ENCODE measurements around the gene C12orf76. TPM values are rescaled to one million over a fixed set of nuclear protein-coding genes. Genes with fewer than 3 reads are reported as not detected.
A peak's percentile ranks its signal among the peaks of the same experiment; 100 is the strongest.

Gene C12orf76
- total and polyA plus RNA-seq, 2 of the 13 experiments (the other 11 are each of a cell fraction or from before 2014, with no cell fraction given) = 15.8 to 38.4 TPM

- peak; percentile 83; the same call in 1 of the 2 replicates for TF ChIP-seq TP53 (CRISPR knock-in tag; conservative IDR thresholded peaks at IDR 0.05)
- peak; percentile 86 for TF ChIP-seq SRY (CRISPR knock-in tag; IDR thresholded peaks at IDR 0.05)
- TF ChIP-seq SAP130 (CRISPR knock-in tag; IDR thresholded peaks at IDR 0.05; ENCODE audit: low read depth) = peak; percentile 85
- peak in 1 of 2 experiments; percentile 53; a peak in 1 of 4 replicates for TF ChIP-seq KLF16 (CRISPR knock-in tag; IDR thresholded peaks at IDR 0.05)
- no peak for TF ChIP-seq PTBP1 (IDR thresholded peaks at IDR 0.05; ENCODE audit: low read depth, low read length, poor library complexity, severe bottlenecking)
- no peak for TF ChIP-seq ZMAT5 (CRISPR knock-in tag; IDR thresholded peaks at IDR 0.05; ENCODE audit: borderline replicate concordance, low read depth)
- TF ChIP-seq ZNF17 (CRISPR knock-in tag; IDR thresholded peaks at IDR 0.05) = no peak
- TF ChIP-seq ZNF879 (CRISPR knock-in tag; IDR thresholded peaks at IDR 0.05) = peak; percentile 75; the same call in 1 of the 2 replicates
- TF ChIP-seq RXRA (CRISPR knock-in tag; IDR thresholded peaks at IDR 0.05) = peak; percentile 56; the same call in 1 of the 2 replicates
- TF ChIP-seq THAP8 (CRISPR knock-in tag; IDR thresholded peaks at IDR 0.05; ENCODE audit: borderline replicate concordance) = no peak
- peak; percentile 92 for TF ChIP-seq CCDC6 (CRISPR knock-in tag; IDR thresholded peaks at IDR 0.05)
- TF ChIP-seq, protein P1, sequence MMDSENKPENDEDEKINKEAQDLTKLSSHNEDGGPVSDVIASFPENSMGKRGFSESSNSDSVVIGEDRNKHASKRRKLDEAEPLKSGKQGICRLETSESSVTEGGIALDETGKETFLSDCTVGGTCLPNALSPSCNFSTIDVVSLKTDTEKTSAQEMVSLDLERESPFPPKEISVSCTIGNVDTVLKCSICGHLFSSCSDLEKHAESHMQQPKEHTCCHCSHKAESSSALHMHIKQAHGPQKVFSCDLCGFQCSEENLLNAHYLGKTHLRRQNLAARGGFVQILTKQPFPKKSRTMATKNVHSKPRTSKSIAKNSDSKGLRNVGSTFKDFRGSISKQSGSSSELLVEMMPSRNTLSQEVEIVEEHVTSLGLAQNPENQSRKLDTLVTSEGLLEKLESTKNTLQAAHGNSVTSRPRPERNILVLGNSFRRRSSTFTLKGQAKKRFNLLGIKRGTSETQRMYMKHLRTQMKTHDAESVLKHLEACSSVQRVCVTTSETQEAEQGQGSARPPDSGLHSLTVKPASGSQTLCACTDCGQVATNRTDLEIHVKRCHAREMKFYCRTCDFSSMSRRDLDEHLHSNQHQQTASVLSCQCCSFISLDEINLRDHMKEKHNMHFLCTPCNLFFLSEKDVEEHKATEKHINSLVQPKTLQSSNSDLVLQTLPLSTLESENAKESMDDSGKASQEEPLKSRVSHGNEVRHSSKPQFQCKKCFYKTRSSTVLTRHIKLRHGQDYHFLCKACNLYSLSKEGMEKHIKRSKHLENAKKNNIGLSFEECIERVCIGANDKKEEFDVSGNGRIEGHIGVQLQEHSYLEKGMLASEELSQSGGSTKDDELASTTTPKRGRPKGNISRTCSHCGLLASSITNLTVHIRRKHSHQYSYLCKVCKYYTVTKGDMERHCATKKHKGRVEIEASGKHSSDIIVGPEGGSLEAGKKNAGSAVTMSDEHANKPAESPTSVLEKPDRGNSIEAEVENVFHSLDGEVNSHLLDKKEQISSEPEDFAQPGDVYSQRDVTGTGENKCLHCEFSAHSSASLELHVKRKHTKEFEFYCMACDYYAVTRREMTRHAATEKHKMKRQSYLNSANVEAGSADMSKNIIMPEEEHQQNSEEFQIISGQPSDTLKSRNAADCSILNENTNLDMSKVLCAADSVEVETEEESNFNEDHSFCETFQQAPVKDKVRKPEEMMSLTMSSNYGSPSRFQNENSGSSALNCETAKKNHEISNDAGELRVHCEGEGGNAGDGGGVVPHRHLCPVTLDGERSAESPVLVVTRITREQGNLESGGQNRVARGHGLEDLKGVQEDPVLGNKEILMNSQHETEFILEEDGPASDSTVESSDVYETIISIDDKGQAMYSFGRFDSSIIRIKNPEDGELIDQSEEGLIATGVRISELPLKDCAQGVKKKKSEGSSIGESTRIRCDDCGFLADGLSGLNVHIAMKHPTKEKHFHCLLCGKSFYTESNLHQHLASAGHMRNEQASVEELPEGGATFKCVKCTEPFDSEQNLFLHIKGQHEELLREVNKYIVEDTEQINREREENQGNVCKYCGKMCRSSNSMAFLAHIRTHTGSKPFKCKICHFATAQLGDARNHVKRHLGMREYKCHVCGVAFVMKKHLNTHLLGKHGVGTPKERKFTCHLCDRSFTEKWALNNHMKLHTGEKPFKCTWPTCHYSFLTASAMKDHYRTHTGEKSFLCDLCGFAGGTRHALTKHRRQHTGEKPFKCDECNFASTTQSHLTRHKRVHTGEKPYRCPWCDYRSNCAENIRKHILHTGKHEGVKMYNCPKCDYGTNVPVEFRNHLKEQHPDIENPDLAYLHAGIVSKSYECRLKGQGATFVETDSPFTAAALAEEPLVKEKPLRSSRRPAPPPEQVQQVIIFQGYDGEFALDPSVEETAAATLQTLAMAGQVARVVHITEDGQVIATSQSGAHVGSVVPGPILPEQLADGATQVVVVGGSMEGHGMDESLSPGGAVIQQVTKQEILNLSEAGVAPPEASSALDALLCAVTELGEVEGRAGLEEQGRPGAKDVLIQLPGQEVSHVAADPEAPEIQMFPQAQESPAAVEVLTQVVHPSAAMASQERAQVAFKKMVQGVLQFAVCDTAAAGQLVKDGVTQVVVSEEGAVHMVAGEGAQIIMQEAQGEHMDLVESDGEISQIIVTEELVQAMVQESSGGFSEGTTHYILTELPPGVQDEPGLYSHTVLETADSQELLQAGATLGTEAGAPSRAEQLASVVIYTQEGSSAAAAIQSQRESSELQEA (CRISPR knock-in tag; IDR thresholded peaks at IDR 0.05; ENCODE audit: not compliant biosample characterization) = peak; percentile 88
- TF ChIP-seq KAT8 (CRISPR knock-in tag; IDR thresholded peaks at IDR 0.05) = peak; percentile 73; the same call in 1 of the 2 replicates
- 0 out of 2 replicates have a peak, but pooled peaks have one; percentile 37 for TF ChIP-seq HMG20B (CRISPR knock-in tag; conservative IDR thresholded peaks at IDR 0.05)
- TF ChIP-seq U2AF1 (optimal IDR thresholded peaks at IDR 0.05; ENCODE audit: low read depth, low read length) = no peak
- TF ChIP-seq KDM4B (CRISPR knock-in tag; IDR thresholded peaks at IDR 0.05) = peak; percentile 79; the same call in 1 of the 2 replicates
Measured at GRCh38 chr12:109998904-109999648, 49.2 kb downstream of the C12orf76 start, which contains the start of gene ANKRD13A (continued).

All from HepG2 (cell line).